HEK293 (cell line): Measurements from ENCODE around the gene FRMD5.

ENCODE experiments used
- CTCF ChIA-PET: fragments of 350-600 bp; formaldehyde crosslinking; extraction: SDS; loops from one replicate; lab custom pipeline; 2021; ENCODE audit warnings: antibody characterized with exemption; lab: Yijun Ruan, JAX
- POLR2A ChIA-PET: fragments of 300-600 bp; formaldehyde crosslinking; extraction: SDS; loops from one replicate; lab custom pipeline; 2020; ENCODE audit warnings: antibody characterized with exemption, inconsistent platforms; lab: Yijun Ruan, JAX
- H3K27ac ChIP-seq: fragments of 200-500 bp; sonication (Bioruptor generic); 2 replicates; pipeline ENCODE4 v1.5.1; 2014; ENCODE audit warnings: low read depth, low read length, control low read depth, inconsistent platforms; ENCODE audit errors: extremely low read depth
- H3K36me3 ChIP-seq, 2 experiments: fragments of 200-500 bp in 1 of 2; sonication (Bioruptor generic) in 1 of 2; 1 replicate in 1 of 2; 2 replicates in 1 of 2; pipeline ENCODE4 v1.5.1; 2014 to 2017; ENCODE audit warnings: inconsistent platforms in 2 of 2, low read length in 2 of 2; ENCODE audit not compliant: control insufficient read depth in 2 of 2, insufficient read depth in 1 of 2
- H3K4me1 ChIP-seq: fragments of 200-500 bp; sonication (Bioruptor generic); 2 replicates; pipeline ENCODE4 v1.5.1; 2014; ENCODE audit warnings: mild to moderate bottlenecking, low read length, inconsistent platforms; ENCODE audit not compliant: control insufficient read depth, insufficient read depth
- H3K4me3 ChIP-seq: 2 replicates; pipeline ENCODE4 v1.5.1; 2011; ENCODE audit warnings: low read depth, mild to moderate bottlenecking, control low read depth, low read length, moderate library complexity
- H3K9me3 ChIP-seq: fragments of 200-500 bp; sonication (Bioruptor generic); 2 replicates; pipeline ENCODE4 v1.5.1; 2014; ENCODE audit warnings: low read depth, low read length, inconsistent platforms; ENCODE audit not compliant: control insufficient read depth, insufficient read depth
- AEBP2 ChIP-seq: fragments of 450-650 bp; formaldehyde crosslinking; IDR thresholded peaks from 2 replicates; pipeline ENCODE4 v1.5.1; 2016; ENCODE audit warnings: missing biosample characterization, missing genetic modification characterization, borderline replicate concordance
- GLIS1 ChIP-seq: fragments of 450-650 bp; formaldehyde crosslinking; IDR thresholded peaks from 2 replicates; pipeline ENCODE4 v1.5.1; 2016; ENCODE audit warnings: missing biosample characterization, missing genetic modification characterization
- IKZF3 ChIP-seq: fragments of 450-650 bp; IDR thresholded peaks from 2 replicates; pipeline ENCODE4 v1.5.0; 2018; ENCODE audit warnings: missing biosample characterization, mild to moderate bottlenecking, missing genetic modification characterization, moderate library complexity
- MYNN ChIP-seq: fragments of 450-650 bp; formaldehyde crosslinking; IDR thresholded peaks from 2 replicates; pipeline ENCODE4 v1.5.1; 2016; ENCODE audit warnings: missing biosample characterization, missing genetic modification characterization, borderline replicate concordance
- PRDM2 ChIP-seq: fragments of 450-650 bp; formaldehyde crosslinking; IDR thresholded peaks from 2 replicates; pipeline ENCODE4 v1.5.1; 2016; ENCODE audit warnings: missing biosample characterization, missing genetic modification characterization, borderline replicate concordance
- ZNF112 ChIP-seq: fragments of 450-650 bp; formaldehyde crosslinking; IDR thresholded peaks from 2 replicates; pipeline ENCODE4 v1.5.0; 2017; ENCODE audit warnings: missing biosample characterization, missing genetic modification characterization
- ZNF133 ChIP-seq: fragments of 450-650 bp; formaldehyde crosslinking; IDR thresholded peaks from 2 replicates; pipeline ENCODE4 v1.5.1; 2016; ENCODE audit warnings: missing biosample characterization, missing genetic modification characterization
- ZNF174 ChIP-seq: fragments of 450-650 bp; formaldehyde crosslinking; IDR thresholded peaks from 2 replicates; pipeline ENCODE4 v1.5.0; 2017; ENCODE audit warnings: missing biosample characterization, mild to moderate bottlenecking, missing genetic modification characterization
- ZNF239 ChIP-seq: fragments of 450-650 bp; formaldehyde crosslinking; IDR thresholded peaks from 2 replicates; pipeline ENCODE4 v1.5.1; 2016; ENCODE audit warnings: missing biosample characterization, missing genetic modification characterization
- ZNF324 ChIP-seq: fragments of 450-650 bp; formaldehyde crosslinking; IDR thresholded peaks from 2 replicates; pipeline ENCODE4 v1.5.1; 2016; ENCODE audit warnings: missing biosample characterization, missing genetic modification characterization
- ZNF362 ChIP-seq: fragments of 450-650 bp; formaldehyde crosslinking; IDR thresholded peaks from 2 replicates; pipeline ENCODE4 v1.5.1; 2016; ENCODE audit warnings: missing biosample characterization, missing genetic modification characterization
- ZNF404 ChIP-seq: fragments of 450-650 bp; formaldehyde crosslinking; IDR thresholded peaks from 2 replicates; pipeline ENCODE4 v1.5.1; 2017; ENCODE audit warnings: missing biosample characterization, missing genetic modification characterization
- ZNF501 ChIP-seq: fragments of 450-650 bp; formaldehyde crosslinking; IDR thresholded peaks from 2 replicates; pipeline ENCODE4 v1.5.1; 2016; ENCODE audit warnings: missing biosample characterization, missing genetic modification characterization
- ZNF510 ChIP-seq: fragments of 450-650 bp; formaldehyde crosslinking; IDR thresholded peaks from 2 replicates; pipeline ENCODE4 v1.5.1; 2018; ENCODE audit warnings: mild to moderate bottlenecking, missing genetic modification characterization, missing biosample characterization; ENCODE audit not compliant: insufficient replicate concordance
- ZNF658 ChIP-seq: fragments of 450-650 bp; formaldehyde crosslinking; IDR thresholded peaks from 2 replicates; pipeline ENCODE4; 2016; ENCODE audit warnings: missing biosample characterization, missing genetic modification characterization
- TF ChIP-seq, protein P1 (sequence below): fragments of 450-650 bp; formaldehyde crosslinking; IDR thresholded peaks from 2 replicates; pipeline ENCODE4 v1.5.1; 2017; ENCODE audit warnings: missing biosample characterization, missing genetic modification characterization
- TF ChIP-seq, protein P2 (sequence below): fragments of 450-650 bp; formaldehyde crosslinking; IDR thresholded peaks from 2 replicates; pipeline ENCODE4 v1.5.1; 2016; ENCODE audit warnings: missing biosample characterization, missing genetic modification characterization
- TF ChIP-seq, protein P3 (sequence below): fragments of 450-650 bp; formaldehyde crosslinking; IDR thresholded peaks from 2 replicates; pipeline ENCODE4 v1.5.1; 2016; ENCODE audit warnings: missing biosample characterization, missing genetic modification characterization, borderline replicate concordance
- TF ChIP-seq, protein P4 (sequence below): IDR thresholded peaks from 2 replicates; pipeline ENCODE4 v1.6.1; 2011; ENCODE audit warnings: mild to moderate bottlenecking, low read depth, low read length, borderline replicate concordance

Gene FRMD5

GRCh38 chr15:43957724-43958123 lies 237.3 kb downstream of the FRMD5 start:
- TF ChIP-seq GLIS1 (tag by site-specific recombination) (no peak), ZNF324 (no peak), ZNF362 (no peak), AEBP2 (tag by site-specific recombination) (no peak), ZNF133 (no peak)
- TF ChIP-seq, protein P1, sequence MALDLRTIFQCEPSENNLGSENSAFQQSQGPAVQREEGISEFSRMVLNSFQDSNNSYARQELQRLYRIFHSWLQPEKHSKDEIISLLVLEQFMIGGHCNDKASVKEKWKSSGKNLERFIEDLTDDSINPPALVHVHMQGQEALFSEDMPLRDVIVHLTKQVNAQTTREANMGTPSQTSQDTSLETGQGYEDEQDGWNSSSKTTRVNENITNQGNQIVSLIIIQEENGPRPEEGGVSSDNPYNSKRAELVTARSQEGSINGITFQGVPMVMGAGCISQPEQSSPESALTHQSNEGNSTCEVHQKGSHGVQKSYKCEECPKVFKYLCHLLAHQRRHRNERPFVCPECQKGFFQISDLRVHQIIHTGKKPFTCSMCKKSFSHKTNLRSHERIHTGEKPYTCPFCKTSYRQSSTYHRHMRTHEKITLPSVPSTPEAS (tag by site-specific recombination), result no peak
- H3K9me3 ChIP-seq, result no peaks in the 10 kb centered on the region
- H3K4me1 ChIP-seq, result no peaks in the 10 kb centered on the region
- CTCF ChIA-PET, result no interaction called here
- no peak overlapping the region for H3K27ac ChIP-seq
- H3K36me3 ChIP-seq, result no peaks in the 10 kb centered on the region
- no peak overlapping the region for H3K4me3 ChIP-seq
- POLR2A ChIA-PET, result no interaction called here

DNA sequence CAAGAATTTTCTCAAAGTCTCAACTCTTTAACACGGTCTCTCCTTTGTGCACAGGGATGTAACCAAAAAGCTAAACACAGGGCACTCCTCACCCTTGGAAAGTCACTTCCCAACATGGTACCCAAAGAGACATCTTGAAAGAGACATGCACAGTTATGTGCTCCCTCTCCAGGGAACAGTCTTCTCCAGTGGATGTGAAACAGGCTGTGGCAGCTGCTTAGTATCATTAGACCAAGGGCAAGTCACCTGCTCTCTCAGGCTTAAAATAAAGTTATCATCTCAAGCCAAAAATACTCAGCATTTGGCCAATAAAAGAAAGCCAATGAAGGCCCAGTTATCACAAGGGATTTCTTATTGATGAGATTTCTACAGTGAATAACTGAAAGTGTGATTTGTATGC lies 239.9 kb downstream of the FRMD5 start:
- ChIA-PET POLR2A (no interaction called here), CTCF (no interaction called here)
- no peak overlapping the region for H3K4me3 ChIP-seq
- H3K36me3 ChIP-seq, result no peaks in the 10 kb centered on the region
- no peak overlapping the region for H3K27ac ChIP-seq
- no peaks in the 10 kb centered on the region for H3K9me3 ChIP-seq
- no peaks in the 10 kb centered on the region for H3K4me1 ChIP-seq
- no peak for TF ChIP-seq ZNF404 (tag by site-specific recombination)
- TF ChIP-seq ZNF112 (tag by site-specific recombination), result no peak
- TF ChIP-seq ZNF658 (tag by site-specific recombination), result no peak
- TF ChIP-seq ZNF174 (tag by site-specific recombination), result no peak
- no peak for TF ChIP-seq PRDM2
- no peak for TF ChIP-seq ZNF501
- TF ChIP-seq, protein P2, sequence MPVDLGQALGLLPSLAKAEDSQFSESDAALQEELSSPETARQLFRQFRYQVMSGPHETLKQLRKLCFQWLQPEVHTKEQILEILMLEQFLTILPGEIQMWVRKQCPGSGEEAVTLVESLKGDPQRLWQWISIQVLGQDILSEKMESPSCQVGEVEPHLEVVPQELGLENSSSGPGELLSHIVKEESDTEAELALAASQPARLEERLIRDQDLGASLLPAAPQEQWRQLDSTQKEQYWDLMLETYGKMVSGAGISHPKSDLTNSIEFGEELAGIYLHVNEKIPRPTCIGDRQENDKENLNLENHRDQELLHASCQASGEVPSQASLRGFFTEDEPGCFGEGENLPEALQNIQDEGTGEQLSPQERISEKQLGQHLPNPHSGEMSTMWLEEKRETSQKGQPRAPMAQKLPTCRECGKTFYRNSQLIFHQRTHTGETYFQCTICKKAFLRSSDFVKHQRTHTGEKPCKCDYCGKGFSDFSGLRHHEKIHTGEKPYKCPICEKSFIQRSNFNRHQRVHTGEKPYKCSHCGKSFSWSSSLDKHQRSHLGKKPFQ (tag by site-specific recombination), result no peak
- TF ChIP-seq, protein P3, sequence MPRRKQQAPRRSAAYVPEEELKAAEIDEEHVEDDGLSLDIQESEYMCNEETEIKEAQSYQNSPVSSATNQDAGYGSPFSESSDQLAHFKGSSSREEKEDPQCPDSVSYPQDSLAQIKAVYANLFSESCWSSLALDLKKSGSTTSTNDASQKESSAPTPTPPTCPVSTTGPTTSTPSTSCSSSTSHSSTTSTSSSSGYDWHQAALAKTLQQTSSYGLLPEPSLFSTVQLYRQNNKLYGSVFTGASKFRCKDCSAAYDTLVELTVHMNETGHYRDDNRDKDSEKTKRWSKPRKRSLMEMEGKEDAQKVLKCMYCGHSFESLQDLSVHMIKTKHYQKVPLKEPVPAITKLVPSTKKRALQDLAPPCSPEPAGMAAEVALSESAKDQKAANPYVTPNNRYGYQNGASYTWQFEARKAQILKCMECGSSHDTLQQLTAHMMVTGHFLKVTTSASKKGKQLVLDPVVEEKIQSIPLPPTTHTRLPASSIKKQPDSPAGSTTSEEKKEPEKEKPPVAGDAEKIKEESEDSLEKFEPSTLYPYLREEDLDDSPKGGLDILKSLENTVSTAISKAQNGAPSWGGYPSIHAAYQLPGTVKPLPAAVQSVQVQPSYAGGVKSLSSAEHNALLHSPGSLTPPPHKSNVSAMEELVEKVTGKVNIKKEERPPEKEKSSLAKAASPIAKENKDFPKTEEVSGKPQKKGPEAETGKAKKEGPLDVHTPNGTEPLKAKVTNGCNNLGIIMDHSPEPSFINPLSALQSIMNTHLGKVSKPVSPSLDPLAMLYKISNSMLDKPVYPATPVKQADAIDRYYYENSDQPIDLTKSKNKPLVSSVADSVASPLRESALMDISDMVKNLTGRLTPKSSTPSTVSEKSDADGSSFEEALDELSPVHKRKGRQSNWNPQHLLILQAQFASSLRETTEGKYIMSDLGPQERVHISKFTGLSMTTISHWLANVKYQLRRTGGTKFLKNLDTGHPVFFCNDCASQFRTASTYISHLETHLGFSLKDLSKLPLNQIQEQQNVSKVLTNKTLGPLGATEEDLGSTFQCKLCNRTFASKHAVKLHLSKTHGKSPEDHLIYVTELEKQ (tag by site-specific recombination), result no peak
- no peak for TF ChIP-seq ZNF510 (tag by site-specific recombination)
- TF ChIP-seq MYNN (tag by site-specific recombination), result no peak
- no peak for TF ChIP-seq ZNF239 (tag by site-specific recombination)
- no peak for TF ChIP-seq IKZF3
- TF ChIP-seq, protein P4, sequence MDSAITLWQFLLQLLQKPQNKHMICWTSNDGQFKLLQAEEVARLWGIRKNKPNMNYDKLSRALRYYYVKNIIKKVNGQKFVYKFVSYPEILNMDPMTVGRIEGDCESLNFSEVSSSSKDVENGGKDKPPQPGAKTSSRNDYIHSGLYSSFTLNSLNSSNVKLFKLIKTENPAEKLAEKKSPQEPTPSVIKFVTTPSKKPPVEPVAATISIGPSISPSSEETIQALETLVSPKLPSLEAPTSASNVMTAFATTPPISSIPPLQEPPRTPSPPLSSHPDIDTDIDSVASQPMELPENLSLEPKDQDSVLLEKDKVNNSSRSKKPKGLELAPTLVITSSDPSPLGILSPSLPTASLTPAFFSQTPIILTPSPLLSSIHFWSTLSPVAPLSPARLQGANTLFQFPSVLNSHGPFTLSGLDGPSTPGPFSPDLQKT, result no peak
